ENCODE results near the gene TBX18. TPM values are rescaled to one million over a fixed set of nuclear protein-coding genes. Genes with fewer than 3 reads are reported as not detected.
A peak's percentile ranks its signal among the peaks of the same experiment; 100 is the strongest.

Gene TBX18
- total RNA-seq, 1 experiment from 2014 or later: 0.42 TPM

DNA sequence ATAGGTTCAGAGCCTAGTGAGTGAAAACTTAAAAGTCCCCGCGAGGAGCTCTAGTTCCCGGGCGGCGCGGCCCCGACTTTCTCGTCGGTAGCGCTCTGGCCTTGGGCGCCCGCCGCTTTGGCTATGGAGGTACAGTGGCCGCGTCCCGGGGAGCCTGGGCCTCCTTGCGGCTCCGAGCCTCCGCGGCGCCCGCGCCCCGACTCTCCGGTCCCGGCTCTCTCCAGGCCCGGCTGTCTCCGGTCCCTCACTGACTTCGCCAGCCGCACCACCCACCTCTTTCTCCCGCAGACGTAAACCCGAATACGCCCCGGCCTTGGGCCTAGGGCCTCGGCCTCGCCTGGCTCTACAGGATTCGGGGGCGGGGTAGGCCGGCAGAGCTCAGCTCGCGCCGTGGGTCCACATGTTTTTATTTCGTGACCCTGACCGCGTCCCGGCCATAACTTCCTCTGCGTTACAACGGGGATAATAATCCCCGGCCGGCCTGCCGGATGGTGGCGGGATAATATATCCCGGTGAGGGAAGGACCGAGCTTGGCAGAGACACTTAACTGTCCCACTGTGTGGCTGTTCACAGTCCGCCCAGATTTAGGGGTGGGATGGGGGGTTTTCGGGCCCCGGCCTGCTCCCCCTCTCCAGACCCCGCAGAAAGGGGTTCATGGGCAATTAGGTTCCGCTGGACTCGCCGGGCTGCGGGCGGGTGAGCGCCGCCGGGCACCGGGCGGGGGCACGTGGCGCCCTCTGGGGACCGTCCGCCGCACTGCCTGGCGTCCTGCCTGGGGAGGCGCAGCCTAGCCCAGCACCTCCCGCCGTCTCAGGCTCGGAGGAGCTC is 10.0 kb upstream of the TBX18 start:
- no peak for DNase-seq (ENCODE audit: unreplicated experiment)
- H3K4me1 Mint-ChIP-seq (ENCODE audit: insufficient read depth, unreplicated experiment): peaks cover 25% of the 10 kb centered on the region
- TF ChIP-seq, protein P1, sequence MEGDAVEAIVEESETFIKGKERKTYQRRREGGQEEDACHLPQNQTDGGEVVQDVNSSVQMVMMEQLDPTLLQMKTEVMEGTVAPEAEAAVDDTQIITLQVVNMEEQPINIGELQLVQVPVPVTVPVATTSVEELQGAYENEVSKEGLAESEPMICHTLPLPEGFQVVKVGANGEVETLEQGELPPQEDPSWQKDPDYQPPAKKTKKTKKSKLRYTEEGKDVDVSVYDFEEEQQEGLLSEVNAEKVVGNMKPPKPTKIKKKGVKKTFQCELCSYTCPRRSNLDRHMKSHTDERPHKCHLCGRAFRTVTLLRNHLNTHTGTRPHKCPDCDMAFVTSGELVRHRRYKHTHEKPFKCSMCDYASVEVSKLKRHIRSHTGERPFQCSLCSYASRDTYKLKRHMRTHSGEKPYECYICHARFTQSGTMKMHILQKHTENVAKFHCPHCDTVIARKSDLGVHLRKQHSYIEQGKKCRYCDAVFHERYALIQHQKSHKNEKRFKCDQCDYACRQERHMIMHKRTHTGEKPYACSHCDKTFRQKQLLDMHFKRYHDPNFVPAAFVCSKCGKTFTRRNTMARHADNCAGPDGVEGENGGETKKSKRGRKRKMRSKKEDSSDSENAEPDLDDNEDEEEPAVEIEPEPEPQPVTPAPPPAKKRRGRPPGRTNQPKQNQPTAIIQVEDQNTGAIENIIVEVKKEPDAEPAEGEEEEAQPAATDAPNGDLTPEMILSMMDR (IDR thresholded peaks at IDR 0.05; ENCODE audit: unreplicated experiment): peak; percentile 7
- BruUV-seq (replicated peaks): no TSS peak
- H3K9me3 Mint-ChIP-seq (ENCODE audit: unreplicated experiment): no peaks in the 10 kb centered on the region
- intact Hi-C loops (cut with micrococcal nuclease): no loop called here
- no peak overlapping the region for H3K4me3 Mint-ChIP-seq (ENCODE audit: unreplicated experiment)
- ChIA-PET POLR2A (no interaction called here), CTCF (interaction anchor here (0.6 to 1.1 kb wide), 3 partner anchors 10 to 345 kb away, joined by 3 read pairs; no protein-coding TSS in a partner anchor)
- no peaks in the 10 kb centered on the region for H3K36me3 Mint-ChIP-seq (ENCODE audit: insufficient read depth, unreplicated experiment)
- H3K27me3 Mint-ChIP-seq (ENCODE audit: insufficient read depth, unreplicated experiment): no peaks in the 10 kb centered on the region
- H3K27ac Mint-ChIP-seq (ENCODE audit: low read depth, unreplicated experiment): no peak overlapping the region

DNA sequence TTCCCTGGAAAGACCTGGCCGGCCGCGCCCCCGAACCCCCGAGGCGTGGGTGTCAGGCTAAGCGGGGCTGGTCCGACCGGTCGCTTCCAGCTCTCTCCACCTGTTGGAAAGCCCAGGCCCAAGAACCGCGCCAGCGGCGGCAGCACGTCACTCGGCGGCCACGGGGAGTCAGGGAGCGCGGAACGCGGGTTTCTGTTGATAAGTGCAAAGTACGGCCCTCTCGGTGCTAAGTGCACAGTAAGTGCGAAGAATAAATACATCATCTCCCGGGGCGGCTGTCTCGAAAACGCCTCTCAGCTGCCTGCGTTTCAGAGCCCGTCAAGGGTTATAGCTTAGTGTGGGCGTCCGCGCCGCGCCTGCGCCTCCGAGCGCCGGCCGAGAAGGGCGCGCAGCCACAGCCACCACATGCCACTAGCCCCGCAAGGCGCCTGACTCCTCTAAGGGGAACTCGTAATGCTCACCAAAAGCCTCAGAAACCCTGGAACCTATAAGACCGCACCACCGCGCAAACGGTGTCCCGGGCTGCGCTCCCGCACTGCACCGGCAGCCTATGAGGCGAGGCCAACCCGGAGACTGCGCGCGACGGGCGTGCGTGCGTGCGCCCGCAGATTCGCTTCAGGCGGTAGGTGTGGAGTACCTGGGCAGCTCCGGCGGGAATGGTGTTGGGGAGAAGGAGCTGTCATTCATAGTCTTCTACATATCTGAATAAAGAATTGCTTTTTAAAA is 9.2 kb upstream of the TBX18 start:
- ChIA-PET CTCF (interaction anchor here (0.6 to 1.1 kb wide), 4 partner anchors 10 to 345 kb away, joined by 3 read pairs; no protein-coding TSS in a partner anchor), POLR2A (interaction anchor here (0.7 kb wide), 1 partner anchor 356 kb away, joined by 3 read pairs; no protein-coding TSS in a partner anchor)
- no peak for DNase-seq (ENCODE audit: unreplicated experiment)
- Mint-ChIP-seq H3K27ac (ENCODE audit: low read depth, unreplicated experiment) (no peak overlapping the region), H3K27me3 (ENCODE audit: insufficient read depth, unreplicated experiment) (no peaks in the 10 kb centered on the region), H3K36me3 (ENCODE audit: insufficient read depth, unreplicated experiment) (no peaks in the 10 kb centered on the region), H3K4me1 (ENCODE audit: insufficient read depth, unreplicated experiment) (peaks cover 28% of the 10 kb centered on the region), H3K4me3 (ENCODE audit: unreplicated experiment) (no peak overlapping the region), H3K9me3 (ENCODE audit: unreplicated experiment) (no peaks in the 10 kb centered on the region)
- intact Hi-C loops (cut with micrococcal nuclease): no loop called here
- no TSS peak for BruUV-seq (replicated peaks)
- TF ChIP-seq, protein P1 (IDR thresholded peaks at IDR 0.05; ENCODE audit: unreplicated experiment): no peak

DNA sequence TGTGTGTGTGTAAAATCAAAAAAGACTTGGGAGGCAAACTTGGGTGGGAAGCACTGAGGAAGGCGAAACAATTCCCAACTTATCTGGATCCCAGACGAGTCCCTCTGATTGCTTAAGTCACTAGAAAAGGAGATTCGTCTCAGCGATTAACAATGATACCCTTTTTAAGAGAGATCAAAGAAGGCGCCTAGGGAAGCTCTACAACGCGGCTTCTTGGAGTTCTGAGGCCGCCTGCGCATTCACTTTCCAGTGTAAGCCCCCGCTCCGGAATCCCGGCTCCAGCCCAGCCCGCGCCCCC is 8.7 kb upstream of the TBX18 start:
- ChIA-PET CTCF (interaction anchor here (0.8 to 1.1 kb wide), 2 partner anchors 11 to 17 kb away, joined by 3 read pairs; no protein-coding TSS in a partner anchor), POLR2A (interaction anchor here (0.7 kb wide), 1 partner anchor 357 kb away, joined by 3 read pairs; no protein-coding TSS in a partner anchor)
- intact Hi-C loops (cut with micrococcal nuclease): no loop called here
- Mint-ChIP-seq H3K4me1 (ENCODE audit: insufficient read depth, unreplicated experiment) (peaks cover 24% of the 10 kb centered on the region), H3K36me3 (ENCODE audit: insufficient read depth, unreplicated experiment) (no peaks in the 10 kb centered on the region), H3K27ac (ENCODE audit: low read depth, unreplicated experiment) (no peak overlapping the region), H3K27me3 (ENCODE audit: insufficient read depth, unreplicated experiment) (no peaks in the 10 kb centered on the region), H3K4me3 (ENCODE audit: unreplicated experiment) (no peak overlapping the region), H3K9me3 (ENCODE audit: unreplicated experiment) (no peaks in the 10 kb centered on the region)
- TF ChIP-seq, protein P1 (IDR thresholded peaks at IDR 0.05; ENCODE audit: unreplicated experiment): no peak
- DNase-seq (ENCODE audit: unreplicated experiment): no peak
- BruUV-seq (replicated peaks): no TSS peak

All from MCF 10A (cell line).